ENCODE data around the gene PITHD1.
A peak's percentile ranks its signal among the peaks of the same experiment; 100 is the strongest.
"Not testable (repeated sequence)": the region's sequence is repeated elsewhere in the genome, so short reads cannot be mapped to it uniquely, and the experiment has no call there.

The PITHD1 gene

DNA sequence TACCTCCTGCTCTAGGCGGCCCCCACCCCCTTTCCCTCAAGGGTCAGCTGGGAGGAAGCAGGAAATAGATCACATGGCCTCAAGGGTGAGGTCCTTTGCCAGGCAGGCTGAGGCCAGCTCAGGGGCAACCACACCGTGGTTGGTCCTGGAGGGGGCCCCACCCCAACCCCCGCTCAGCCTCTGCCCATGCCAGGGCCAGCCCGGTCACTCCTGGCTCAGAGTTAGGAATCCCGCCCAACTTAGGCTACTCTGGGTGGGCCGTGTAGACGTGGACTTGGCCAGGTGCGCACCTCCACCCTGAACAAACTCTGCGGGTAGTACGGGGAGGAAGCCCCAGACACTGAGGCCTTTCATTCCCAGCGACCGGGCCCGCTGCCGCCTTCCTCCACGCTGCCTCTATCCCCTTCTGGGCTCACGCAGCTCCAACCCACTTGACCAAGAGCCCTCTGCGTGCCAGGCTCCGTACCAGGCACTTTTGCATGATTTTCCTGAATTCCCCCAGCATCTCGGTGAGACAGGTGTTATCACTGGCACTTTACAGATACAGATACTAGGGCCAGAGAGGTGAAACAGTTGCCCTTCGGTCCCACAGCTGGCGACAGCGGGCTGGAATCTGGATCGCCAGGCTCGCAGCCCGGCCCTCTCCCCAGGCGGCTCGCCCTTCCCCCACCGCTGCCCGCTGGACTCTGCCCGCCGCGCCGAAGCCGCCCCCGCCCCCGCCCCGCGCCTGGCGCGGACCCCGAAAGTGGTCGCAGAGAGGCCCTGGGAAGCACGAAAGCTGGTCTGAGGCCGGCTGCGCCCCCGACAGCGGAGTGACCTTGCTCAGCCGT is 21.6 kb downstream of the PITHD1 start:
- DNase-seq: no peak

DNA sequence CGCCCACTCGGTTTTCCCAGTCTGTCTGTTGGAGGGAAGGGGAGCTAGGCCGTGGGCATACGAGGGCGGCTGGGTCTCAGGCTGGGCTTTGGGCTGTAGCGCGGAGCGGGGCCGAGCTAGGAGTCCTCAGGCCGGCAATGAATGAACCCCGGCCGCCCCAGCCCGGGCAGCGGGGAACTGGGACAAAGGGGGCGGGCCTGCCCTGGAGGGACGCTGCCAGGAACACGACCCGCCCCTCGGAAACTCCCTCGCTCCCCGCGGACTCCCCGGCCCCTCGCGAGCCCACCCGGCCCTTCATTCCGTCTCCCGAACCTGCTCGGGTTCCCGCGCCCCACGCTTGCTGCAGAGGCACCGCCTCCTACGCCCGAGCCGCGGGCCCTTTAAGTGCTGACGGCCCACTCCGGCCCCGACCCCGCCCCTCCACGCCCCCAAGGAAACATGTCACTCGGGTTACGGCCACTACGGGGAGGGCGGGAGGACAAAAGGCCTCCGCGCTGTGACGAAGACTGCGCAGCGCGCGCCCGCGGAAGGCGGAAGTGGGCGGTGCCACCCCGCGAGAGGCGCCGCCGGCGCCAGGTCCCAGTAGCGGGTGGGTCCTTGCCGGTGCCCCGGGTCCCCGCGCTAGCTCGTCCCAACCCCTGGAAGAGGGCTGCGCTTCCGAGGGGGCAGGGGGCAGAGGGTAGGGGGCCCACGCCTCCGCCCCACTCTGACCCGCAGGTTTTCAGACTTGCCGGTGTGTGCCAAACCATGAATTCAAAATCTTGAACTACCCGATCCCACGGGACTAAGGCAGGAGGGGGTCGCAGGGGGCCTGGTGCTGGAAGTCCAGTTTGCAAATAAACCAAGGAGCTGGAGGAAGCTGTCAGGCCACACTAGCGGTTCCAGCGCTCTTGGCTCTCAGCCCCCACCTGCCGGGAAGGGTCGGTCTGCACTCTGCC is 22.5 kb downstream of the PITHD1 start, which contains the start of gene GALE:
Gene GALE (minus strand): TSS at position 355 of the 938 bp plus-strand sequence. CDS start 1,747 bp downstream, outside the sequence.
- DNase-seq: peak; percentile 71 to 89

DNA sequence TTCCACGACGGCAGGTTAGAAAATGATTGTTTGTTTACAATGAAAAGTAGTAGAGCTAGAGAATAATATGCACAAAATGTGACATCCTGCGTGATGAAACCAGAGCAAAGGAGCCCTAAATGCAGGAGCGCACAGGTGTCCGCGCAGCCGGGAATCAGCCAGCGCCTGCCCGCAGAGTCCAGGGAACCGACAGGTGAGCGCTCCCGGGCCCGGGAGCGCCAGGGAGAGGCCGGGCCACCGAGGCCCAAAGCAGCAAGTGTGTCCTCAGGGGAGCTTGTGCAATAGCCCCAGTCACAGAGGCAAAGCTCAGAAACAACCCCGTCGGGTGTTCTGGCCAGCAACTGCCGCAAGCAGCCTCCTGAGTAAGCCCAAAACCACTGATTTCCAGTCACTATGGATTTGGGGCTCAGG is 23.1 kb downstream of the PITHD1 start:
- peak in 1 of 2 experiments; percentile 28 for DNase-seq

DNA sequence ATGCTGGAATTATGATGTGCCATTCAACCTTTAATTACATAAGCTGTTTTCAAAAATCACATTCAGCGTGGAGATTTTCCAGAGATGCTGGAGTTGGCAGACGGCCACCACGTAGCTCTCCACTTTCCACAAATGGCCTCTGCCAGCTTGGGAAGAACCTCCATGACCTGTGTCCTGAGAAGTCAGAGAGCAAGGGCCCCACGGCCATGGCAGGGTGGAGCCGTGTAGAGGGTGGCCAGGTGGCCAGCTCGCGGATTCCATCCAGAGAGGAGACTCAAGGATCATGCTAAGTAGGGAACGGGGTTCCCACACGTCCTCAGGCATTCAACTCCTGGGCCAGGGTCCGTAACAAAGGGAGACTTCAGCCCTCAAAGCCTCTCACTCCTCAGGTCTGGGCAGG is 23.7 kb downstream of the PITHD1 start:
- DNase-seq: no peak

DNA sequence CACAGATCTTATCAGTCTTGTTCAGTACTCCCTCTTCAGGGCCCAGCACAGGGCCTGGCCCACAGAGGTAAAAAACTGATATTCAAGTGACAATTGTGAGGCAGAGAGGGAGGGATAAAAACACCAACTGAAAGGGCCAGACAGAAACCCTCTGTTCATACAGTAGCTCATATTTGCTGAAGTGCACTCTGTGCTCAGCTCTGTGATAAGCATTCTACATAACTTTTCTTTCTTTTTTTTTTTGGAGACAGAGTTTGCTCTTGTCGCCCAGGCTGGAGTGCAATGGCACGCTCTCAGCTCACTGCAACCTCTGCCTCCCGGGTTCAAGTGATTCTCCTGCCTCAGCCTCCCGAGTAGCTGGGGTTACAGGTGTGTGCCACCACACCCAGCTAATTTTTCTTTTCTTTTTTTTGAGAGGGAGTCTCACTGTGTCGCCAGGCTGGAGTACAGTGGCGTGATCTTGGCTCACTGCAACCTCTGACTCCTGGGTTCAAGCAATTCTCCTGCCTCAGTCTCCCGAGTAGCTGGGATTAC is 24.7 kb downstream of the PITHD1 start:
- not testable (repeated sequence) for DNase-seq

DNA sequence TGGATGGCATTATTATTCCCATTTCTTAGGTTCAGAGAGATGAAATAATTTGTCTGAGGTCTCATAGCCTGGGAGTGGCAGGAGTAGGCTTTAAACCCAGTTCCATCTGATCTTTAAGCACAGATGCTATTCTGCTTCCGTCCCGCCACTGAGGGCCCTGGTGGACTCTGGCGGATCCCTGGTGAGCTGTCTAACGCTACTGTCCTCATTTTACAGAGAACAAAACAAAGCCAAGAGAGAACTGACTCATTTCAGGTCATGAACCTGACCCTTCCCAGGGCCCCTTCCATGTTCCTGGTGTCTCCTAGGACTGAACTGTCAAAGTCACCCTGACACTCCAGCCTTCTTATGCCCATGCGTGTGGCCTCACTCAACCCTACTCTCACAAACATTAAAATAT is 25.5 kb downstream of the PITHD1 start:
- DNase-seq: no peak

DNA sequence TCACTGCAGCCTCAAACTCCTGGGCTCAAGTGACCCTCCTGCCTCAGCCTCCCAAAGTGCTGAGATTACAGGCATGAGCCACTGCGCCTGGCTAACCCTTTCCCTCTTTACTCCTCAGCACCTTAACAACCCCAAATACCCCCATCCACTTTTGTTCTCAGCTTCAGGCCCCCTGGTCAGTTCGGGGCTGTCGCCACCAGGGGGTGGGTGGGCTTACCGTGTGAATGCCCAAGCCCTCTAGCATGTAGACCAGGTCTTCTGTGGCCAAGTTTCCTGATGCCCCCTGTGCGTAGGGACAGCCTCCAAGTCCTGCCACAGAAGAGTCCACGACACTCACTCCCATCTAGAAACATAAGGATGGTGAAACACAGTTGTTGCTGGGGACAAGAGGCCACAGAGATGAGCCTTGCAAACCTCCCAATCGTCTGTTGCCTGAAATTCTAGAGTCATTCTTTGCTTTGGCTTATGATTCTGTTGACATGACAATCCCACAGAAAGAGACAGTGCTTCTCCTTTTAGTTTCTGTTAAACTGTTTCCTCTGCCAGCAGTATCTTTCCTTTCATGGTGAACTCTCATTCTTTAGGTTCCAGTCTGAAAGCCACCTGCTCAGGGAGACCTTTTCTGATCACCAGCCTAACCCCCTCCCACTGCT is 26.1 kb downstream of the PITHD1 start:
- no peak for DNase-seq

DNA sequence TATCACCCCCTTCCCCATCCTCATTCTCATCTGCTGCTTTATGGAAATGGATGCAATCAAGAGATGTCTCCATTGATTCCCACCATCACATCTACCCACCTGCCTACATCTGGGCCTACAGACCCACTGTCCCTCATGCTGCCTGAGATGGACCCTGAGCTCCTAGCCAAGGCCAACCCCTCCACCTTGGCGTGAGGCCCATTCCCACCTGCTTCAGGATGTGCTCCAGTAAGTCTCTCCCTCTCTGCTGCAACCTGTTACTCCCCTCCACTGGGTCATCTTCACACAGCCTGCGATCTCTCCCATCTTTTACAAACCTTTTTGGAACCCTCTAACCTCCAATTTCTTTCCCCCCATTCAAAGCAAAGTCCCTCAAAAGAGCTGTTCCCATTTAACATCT is 26.8 kb downstream of the PITHD1 start:
- no peak for DNase-seq

DNA sequence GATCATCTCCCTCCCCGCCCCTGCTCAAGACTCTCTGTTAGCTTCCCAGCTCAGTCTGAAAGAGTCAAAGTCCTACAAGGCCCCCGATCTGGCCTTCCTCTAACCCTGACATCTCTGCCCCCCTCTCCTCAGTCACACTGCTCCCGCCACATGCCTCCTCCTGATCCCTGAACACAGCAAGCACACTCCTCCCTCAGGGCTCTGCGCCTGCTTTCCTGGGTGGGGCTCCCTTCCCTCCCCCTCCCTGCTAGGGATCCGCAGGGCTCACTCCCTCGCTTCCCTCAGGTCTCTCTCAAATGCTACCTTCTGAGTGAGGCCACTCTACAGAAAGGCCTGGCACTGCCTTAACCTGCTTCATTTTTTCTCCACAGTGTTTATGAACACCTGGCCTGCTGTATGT is 28.1 kb downstream of the PITHD1 start:
- no peak for DNase-seq

DNA sequence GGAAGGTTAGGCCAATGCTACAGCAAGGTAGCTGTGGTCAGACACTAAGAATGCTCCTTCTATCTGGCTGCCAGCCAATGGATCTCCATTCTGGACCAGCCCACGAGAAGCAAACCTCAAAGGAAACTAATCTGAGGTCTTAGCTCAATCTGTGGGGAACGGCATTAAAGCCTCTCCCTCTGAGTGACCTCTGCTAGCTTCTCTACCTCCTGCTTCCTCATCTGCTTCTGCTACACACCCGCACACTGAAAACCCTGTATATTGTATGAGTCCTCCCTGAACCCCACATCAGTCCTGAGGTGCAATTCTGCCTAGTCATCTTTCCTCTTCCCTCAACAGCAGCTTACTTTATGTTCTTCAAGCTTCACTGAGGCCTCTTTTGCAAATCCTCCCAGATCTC is 29.2 kb downstream of the PITHD1 start:
- DNase-seq: no peak

DNA sequence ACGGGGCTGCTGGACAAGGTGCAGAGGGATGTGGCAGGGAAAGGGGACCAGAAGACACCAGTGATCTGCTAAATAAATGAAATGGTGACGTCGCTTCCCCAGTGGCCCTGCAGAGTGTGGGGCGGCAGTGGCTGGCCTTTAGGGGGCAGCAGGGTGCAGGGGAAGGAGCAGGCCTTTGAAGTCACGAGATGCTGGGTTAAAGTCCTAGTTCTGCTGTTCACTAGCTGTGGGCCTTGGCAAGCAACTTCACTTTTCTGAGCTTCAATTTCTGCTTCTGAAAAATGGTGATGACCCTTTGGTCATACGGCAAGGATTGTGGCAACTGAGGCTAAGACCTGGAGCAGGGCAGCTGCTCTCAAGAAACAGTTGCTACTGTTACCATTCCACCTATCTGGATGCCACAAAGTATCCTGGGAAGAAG is 31.5 kb downstream of the PITHD1 start:
- DNase-seq: peak in 1 of 2 experiments; percentile 10

DNA sequence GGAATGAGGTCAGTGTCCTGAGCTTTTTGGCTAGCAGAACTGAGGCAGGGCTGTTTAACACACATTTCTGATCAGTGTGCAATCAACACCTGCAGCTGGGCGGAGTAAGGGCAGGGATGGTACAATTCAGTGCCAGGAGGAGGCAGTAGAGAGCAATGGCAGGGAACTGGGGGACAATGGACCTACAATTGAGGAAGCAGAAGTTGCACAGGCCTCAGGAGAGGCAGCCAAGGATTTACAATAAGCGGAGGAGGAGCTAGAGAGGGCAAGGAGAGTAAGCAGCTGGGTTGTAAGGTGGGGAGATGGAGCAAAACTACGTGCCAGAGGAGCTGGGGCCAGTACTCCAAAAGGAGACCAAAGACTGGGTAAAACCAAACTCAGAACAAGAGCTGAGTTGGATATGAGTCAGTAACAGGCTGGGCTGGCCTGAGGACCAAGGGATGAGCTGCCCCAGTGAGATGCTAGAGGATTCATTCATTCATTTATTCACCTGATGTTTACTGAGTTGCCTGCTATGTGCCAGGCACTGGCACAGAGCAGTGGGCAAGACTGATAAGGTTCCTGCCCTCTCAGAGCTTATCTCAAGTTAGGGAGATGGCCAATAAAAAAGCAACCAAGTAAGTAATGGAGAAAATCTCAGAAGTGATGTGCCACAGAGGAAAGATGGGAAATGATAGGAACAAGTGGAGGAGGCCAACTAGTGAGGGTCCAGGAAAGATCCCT is 32.8 kb downstream of the PITHD1 start:
- no peak for DNase-seq

DNA sequence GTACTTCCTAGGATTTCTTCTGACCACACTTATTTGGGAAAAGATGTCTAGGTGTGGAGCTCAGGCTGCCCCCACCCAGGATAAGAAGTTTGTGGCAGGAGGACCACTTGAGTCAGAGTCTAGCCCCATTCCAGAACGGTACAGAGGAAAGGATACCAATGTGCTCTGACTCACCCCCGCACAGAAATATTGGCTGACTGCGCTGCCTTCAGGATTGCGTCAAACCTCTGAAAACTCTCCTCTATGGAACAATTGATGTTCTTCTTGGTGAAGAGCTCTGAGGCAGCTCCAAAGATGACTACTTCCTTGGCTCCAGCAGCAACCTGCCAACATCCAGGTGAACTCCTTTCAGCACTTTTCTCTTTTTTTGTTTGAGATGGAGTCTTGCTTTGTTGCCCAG is 35.8 kb downstream of the PITHD1 start:
- no peak for DNase-seq

DNA sequence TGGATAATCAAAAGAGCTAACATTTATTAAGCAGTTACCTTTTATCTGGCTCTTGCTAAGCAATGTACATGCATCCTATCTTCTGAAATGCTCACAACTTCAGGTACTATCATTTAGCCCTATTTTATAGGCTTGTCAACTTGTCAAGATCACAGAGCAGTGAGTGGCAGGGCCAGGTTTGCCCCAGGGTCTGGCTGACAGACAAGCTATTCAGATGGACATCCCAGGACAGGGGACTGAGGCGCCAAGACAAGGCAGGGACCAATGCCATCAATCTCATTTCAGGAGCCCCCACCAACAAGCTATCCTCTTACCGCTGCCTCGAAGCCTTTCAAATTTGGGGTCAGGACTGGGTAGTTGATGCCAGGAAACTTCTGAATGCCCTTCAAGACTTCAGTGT is 38.1 kb downstream of the PITHD1 start:
- DNase-seq: no peak

DNA sequence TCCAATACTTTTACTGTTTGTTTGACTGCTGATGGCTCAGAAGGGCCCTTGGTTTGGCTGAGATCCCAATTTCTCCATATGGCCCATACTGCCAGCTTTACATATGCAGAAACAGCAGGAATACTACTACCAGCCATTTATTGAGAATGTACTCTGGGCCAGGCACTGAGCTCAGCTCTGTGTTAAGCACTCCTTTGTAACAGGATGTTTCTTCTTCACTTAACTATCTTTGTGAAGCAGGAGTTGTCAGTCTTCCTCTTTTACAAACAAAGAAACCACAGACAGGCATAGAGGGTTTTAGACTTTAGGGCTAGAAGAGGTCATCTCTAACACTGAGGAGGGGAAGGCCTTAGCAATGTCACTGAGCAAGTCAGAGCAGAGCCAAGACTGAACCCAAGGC is 38.7 kb downstream of the PITHD1 start:
- DNase-seq: no peak

DNA sequence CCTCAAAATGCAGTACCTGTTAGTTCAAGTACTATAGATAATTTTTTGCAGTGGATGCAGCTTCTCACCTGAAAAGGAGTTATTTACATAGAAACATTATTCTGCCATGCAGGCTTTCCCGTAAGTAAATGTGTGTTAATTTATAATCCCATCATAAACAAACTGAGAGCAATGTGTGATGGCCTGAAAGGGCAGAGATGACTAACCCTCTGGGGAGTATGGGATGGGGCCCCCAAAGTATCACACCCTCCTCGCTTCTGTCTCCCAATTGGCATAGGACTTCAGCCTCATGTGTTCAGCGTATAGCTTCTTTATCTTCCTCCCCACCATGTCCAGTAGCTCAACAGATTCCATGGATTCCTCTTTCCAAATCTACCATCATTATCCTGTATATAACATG is 39.4 kb downstream of the PITHD1 start:
- no peak for DNase-seq

DNA sequence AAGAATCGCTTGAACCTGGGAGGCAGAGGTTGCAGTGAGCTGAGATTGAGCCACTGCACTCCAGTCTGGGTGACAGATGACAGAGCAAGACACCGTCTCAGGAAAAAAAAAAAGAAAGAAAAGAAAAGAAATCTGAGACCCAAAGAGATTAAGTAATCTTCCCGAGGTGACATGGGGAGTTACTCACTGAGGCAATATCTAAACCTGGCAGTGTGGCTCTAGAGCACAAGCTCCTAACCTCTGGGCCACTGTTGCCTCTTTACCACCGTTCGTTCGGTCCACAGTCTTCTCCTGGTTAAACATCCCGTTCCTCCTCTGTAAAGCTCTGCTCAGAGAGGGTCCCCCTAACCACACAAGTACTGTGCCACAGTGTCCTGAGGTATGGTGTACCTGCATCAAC is 45.5 kb downstream of the PITHD1 start:
- no peak for DNase-seq

DNA sequence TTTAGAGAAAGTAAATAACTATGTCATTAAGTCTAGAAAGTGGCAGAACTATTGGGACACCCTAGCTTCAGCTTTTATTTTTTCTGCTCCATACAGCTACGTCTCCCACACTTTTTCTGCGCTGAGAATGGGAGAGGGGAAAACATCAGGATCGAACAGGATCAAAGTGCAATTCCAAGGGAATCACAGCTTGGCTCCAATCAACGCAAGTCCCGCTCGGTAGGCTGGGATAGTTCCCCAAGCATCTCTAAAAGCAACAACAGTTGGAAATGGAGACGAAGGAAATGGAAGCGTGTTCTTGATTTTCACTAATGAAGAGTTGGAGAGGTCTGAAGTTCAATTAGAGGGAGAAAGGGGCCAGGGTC is 46.5 kb downstream of the PITHD1 start:
- DNase-seq: no peak

DNA sequence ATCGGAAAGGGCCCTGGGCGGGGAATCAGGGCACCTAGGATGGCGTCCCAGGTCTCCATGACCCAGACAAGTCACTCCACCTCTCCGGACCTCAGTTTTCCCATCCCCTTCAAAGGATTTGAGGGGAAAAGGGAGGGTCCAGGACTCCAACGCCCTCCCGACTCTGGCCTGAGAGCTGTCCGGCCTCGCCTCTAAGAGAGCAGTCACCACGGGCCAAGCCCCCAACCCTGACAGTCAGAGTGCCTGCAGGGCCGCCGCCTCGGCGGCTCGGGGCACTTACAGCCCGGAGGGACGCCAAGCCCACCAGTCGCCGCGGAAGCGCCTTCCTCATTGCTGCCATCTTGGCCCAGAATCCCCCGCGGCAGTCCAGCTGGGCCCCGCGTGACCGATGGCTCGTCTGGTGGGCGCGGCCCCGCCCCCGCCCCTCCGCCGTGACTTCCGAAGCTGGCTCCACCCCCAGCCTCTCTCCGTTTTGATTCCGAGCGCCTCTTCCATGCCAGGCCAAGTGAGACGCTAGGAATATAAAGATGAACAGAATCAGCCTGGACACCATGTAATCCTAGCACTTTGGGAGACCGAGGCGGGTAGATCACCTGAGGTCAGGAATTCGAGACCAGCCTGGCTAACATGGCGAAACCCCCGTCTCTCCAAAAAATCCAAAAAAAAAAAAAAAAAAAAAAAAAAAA is 47.0 kb downstream of the PITHD1 start, which contains the start of gene HMGCL:
Gene HMGCL (minus strand): TSS at position 354 of the 686 bp plus-strand sequence. CDS start 14 bp downstream, at position 340.
- DNase-seq: peak; percentile 64 to 80

DNA sequence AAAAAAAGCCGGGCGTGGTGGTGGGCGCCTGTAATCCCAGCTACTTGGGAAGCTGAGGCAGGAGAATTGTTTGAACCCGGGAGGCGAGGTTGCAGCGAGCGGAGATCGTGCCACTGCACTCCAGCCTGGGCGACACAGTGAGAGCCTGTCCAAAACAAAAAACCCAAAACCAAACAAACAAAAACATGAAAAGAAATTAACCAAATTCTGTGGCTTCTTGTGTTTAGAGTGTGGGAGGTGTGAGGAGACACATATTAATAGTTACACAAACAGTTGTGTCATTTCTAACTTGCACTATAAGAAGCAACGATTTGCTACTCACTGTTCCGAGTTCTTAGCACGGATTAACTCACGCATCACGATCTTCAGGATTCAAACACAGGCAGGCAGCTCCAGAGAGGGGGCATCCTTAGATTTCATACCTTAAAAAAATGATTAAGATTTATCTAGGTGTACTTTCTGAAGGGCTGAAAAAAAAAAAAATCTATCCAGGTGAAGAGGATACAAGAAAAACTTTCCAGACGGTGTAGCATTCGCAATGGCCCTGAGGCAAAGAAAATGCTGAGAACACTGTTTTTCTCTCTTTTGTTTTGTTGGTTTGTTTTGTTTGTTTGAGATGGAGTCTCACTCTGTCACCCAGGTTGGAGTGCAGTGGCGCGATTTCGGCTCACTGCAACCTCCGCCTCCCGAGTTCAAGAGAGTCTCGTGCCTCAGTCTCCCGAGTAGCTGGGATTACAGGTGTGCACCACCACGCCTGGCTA is 47.7 kb downstream of the PITHD1 start:
- no peak for DNase-seq

DNA sequence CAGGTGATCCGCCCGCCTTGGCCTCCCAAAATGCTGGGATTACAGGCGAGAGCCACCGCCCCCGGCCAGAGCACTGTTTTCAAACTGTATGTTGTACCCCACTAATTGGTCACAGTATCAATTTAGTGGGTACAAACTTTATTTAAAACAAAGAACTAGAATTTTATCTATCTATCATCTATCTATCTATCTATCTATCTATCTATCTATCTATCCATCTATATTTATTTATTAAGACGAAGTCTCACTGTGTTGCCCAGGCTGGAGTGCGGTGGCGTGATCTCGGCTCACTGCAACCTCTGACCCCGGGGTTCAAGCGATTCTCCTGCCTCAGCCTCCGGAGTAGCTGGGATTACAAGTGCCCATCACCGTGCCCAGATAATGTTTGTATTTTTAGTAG is 48.4 kb downstream of the PITHD1 start:
- not testable (repeated sequence) for DNase-seq

Data from NCI-H187 (cell line).